Endothelial cell of umbilical vein (primary cell): Measurements from ENCODE around the gene PLEKHG3. TPM values are rescaled to one million over a fixed set of nuclear protein-coding genes. Genes with fewer than 3 reads are reported as not detected.

Experiments
- BruUV-seq: library from RNA; stranded (reverse); fragments of 400-500 nt; replicated peaks from 2 replicates; lab custom pipeline; 2021; lab: Mats Ljungman, UMichigan
- CTCF ChIA-PET: fragments of 300-600, 350-600 bp; sonication (Branson Sonifier 250); formaldehyde crosslinking; loops from one replicate; lab custom pipeline; 2021; ENCODE audit warnings: antibody characterized with exemption, inconsistent platforms; lab: Charles Lee
- POLR2A ChIA-PET: fragments of 300-600, 350-600 bp; sonication (Branson Sonifier 250); formaldehyde crosslinking; loops from one replicate; lab custom pipeline; 2021; ENCODE audit warnings: antibody characterized with exemption, inconsistent platforms; lab: Charles Lee
- DNase-seq: peaks from one replicate; pipeline ENCODE4 v3.0.0-alpha.2; 2011; ENCODE audit warnings: low read depth, low spot score
- FAIRE-seq: peaks from 2 replicates; lab custom pipeline; 2011; peaks lifted over from hg19 to GRCh38; lab: Jason Lieb, UNC
- H2AFZ ChIP-seq: 2 replicates; pipeline ENCODE4 v1.6.0; 2012; ENCODE audit warnings: low read depth, low read length, control low read depth, inconsistent platforms
- H3K27ac ChIP-seq: 2 replicates; pipeline ENCODE4 v1.5.1; 2011; ENCODE audit warnings: low read depth, mild to moderate bottlenecking, control low read depth, low read length, moderate library complexity; ENCODE audit not compliant: insufficient read depth
- H3K27me3 ChIP-seq, 2 experiments: 2 replicates each; pipeline versions ENCODE4 v1.6.0 to v1.6.1; 2011; ENCODE audit warnings: low read length in 2 of 2, mixed read lengths in 1 of 2; ENCODE audit not compliant: control insufficient read depth in 2 of 2, insufficient read depth in 2 of 2
- H3K36me3 ChIP-seq, 2 experiments: 2 replicates in 1 of 2; 3 replicates in 1 of 2; pipeline ENCODE4 v1.5.1; 2011; ENCODE audit warnings: low read length in 2 of 2, mild to moderate bottlenecking in 1 of 2, moderate library complexity in 1 of 2; ENCODE audit not compliant: control insufficient read depth in 2 of 2, insufficient read depth in 2 of 2; ENCODE audit errors: extremely low read depth in 1 of 2
- H3K4me1 ChIP-seq: 3 replicates; pipeline ENCODE4 v1.5.1; 2011; ENCODE audit warnings: mild to moderate bottlenecking, low read length; ENCODE audit not compliant: control insufficient read depth, insufficient read depth; ENCODE audit errors: extremely low read depth
- H3K4me2 ChIP-seq: 2 replicates; pipeline ENCODE4 v1.6.1; 2011; ENCODE audit warnings: low read length, control low read depth, mixed read lengths; ENCODE audit not compliant: insufficient read depth
- H3K4me3 ChIP-seq, 3 experiments: fragments of 200-600 bp in 1 of 3; sonication (generic), shearing (Covaris generic) in 1 of 3; replicated peaks in 1 of 3; 2 replicates each; pipeline ENCODE4 v1.5.1; 2011 to 2016; ENCODE audit warnings: control low read depth in 3 of 3, low read length in 3 of 3, mild to moderate bottlenecking in 2 of 3, inconsistent platforms in 1 of 3, low read depth in 1 of 3, moderate library complexity in 1 of 3; ENCODE audit not compliant: insufficient read depth in 1 of 3
- H3K79me2 ChIP-seq: 2 replicates; pipeline ENCODE4 v1.6.0; 2012; ENCODE audit warnings: low read length, inconsistent platforms; ENCODE audit not compliant: control insufficient read depth, insufficient read depth
- H3K9ac ChIP-seq: replicated peaks from 2 replicates; pipeline ENCODE3; 2011; ENCODE audit warnings: low read length, control low read depth; ENCODE audit not compliant: insufficient read depth; ENCODE audit errors: extremely low read depth
- H3K9me1 ChIP-seq: replicated peaks from 3 replicates; pipeline ENCODE4 v1.6.0; 2011; ENCODE audit warnings: mild to moderate bottlenecking, low read length; ENCODE audit not compliant: control insufficient read depth, insufficient read depth; ENCODE audit errors: extremely low read depth
- H3K9me3 ChIP-seq: replicated peaks from 2 replicates; pipeline ENCODE4 v1.5.1; 2012; ENCODE audit warnings: low read length, inconsistent platforms; ENCODE audit not compliant: control insufficient read depth, insufficient read depth
- H4K20me1 ChIP-seq: replicated peaks from 2 replicates; pipeline ENCODE3; 2011; ENCODE audit warnings: mild to moderate bottlenecking, low read length; ENCODE audit not compliant: control insufficient read depth, insufficient read depth; ENCODE audit errors: extremely low read depth
- CTCF ChIP-seq, 2 donors: IDR thresholded peaks; 1 replicate in 1 of 2; 2 replicates in 1 of 2; pipeline ENCODE4 v1.5.1; 2011; ENCODE audit warnings: low read length in 2 of 2, mild to moderate bottlenecking in 2 of 2, moderate library complexity in 2 of 2, control low read depth in 1 of 2, inconsistent platforms in 1 of 2, low read depth in 1 of 2; ENCODE audit not compliant: insufficient read depth in 1 of 2; ENCODE audit errors: extremely low read depth in 1 of 2
- EZH2 ChIP-seq: IDR thresholded peaks from 2 replicates; pipeline ENCODE4 v1.6.1; 2012; ENCODE audit warnings: borderline replicate concordance, low read depth, mild to moderate bottlenecking, moderate library complexity, low read length, inconsistent platforms; ENCODE audit not compliant: severe bottlenecking
- FOS ChIP-seq: IDR thresholded peaks from 2 replicates; pipeline ENCODE4 v1.6.1; 2011; ENCODE audit warnings: mild to moderate bottlenecking, low read length, moderate library complexity, borderline replicate concordance; ENCODE audit not compliant: insufficient read depth
- GATA2 ChIP-seq: IDR thresholded peaks from 2 replicates; pipeline ENCODE4 v1.7.0; 2011; ENCODE audit warnings: low read depth, mild to moderate bottlenecking, moderate library complexity, mixed read lengths, low read length; ENCODE audit not compliant: insufficient read length, insufficient read depth
- JUN ChIP-seq: IDR thresholded peaks from 2 replicates; pipeline ENCODE4 v1.6.1; 2011; ENCODE audit warnings: borderline replicate concordance, low read depth; ENCODE audit not compliant: insufficient read length, insufficient read depth
- MAX ChIP-seq: IDR thresholded peaks from 2 replicates; pipeline ENCODE4 v1.6.1; 2011; ENCODE audit not compliant: insufficient read depth, insufficient read length
- MYC ChIP-seq: IDR thresholded peaks from one replicate; pipeline ENCODE4 v1.6.1; 2011; ENCODE audit warnings: mild to moderate bottlenecking, low read depth, low read length
- POLR2A ChIP-seq: IDR thresholded peaks from 2 replicates; pipeline ENCODE4 v1.6.1; 2012; ENCODE audit warnings: low read depth, mild to moderate bottlenecking, control low read depth, low read length
- POLR2AphosphoS5 ChIP-seq: IDR thresholded peaks from 2 replicates; pipeline ENCODE4 v1.6.1; 2012; ENCODE audit warnings: low read depth, mild to moderate bottlenecking, control low read depth, low read length, moderate library complexity; ENCODE audit not compliant: insufficient read depth
- dilution Hi-C: fragments of 300-500 bp; cut with MboI; formaldehyde crosslinking; loops from one replicate; pipeline ENCODE4 v1.15.0; 2019; ENCODE audit warnings: low sequenced_read_pairs; ENCODE audit not compliant: extremely low pct_ligation_motif_present
- intact Hi-C: fragments of 100-400 bp; cut with micrococcal nuclease; formaldehyde crosslinking; loops from one replicate; pipeline ENCODE4 v1.10.0; 2022
- polyA plus RNA-seq, 4 experiments: library from polyadenylated mRNA; depleted of rRNA in 3 of 4; stranded (reverse) in 3 of 4; unstranded in 1 of 4; fragments of >200 nt; gene quantifications; 2 replicates each; pipeline versions ENCODE4 v1.2.1 to v1.2.3, GENCODE V29; 2011 to 2012; ENCODE audit warnings: missing spikeins in 1 of 4
- total RNA-seq: library from RNA; stranded (reverse); gene quantifications from 2 replicates; pipeline ENCODE4 v1.2.3, GENCODE V29; 2021

The PLEKHG3 gene
- total and polyA plus RNA-seq, 2 donors (not counting 3 experiments of a cell fraction or from before 2014, with no cell fraction given), result 6.6 to 8.0 TPM

GRCh38 chr14:64760146-64760755 is 56.0 kb downstream of the PLEKHG3 start:
- Histone ChIP-seq H3K9ac (no peak overlapping the region), H3K4me2 (no peak overlapping the region), H3K27me3 (peaks cover 0 to 2% of the 10 kb centered on the region in 2 experiments), H3K27ac (no peak overlapping the region), H3K4me1 (peaks cover 21% of the 10 kb centered on the region), H3K4me3 (no peak overlapping the region), H3K79me2 (no peaks in the 10 kb centered on the region), H2AFZ (no peak overlapping the region), H3K9me1 (no peaks in the 10 kb centered on the region), H4K20me1 (no peaks in the 10 kb centered on the region), H3K36me3 (no peaks in the 10 kb centered on the region), H3K9me3 (no peaks in the 10 kb centered on the region)
- peak; percentile 65 for FAIRE-seq
- CTCF ChIA-PET, result interaction anchor here (1.1 to 2.5 kb wide), 7 partner anchors 10 to 132 kb away, joined by 3 to 9 read pairs (median 6); no protein-coding TSS in a partner anchor
- intact Hi-C loops (loop anchor here (5.0 kb wide), 3 partner anchors 218 to 248 kb away; partner anchors contain the start of genes FNTB and HSPA2), dilution Hi-C loops (no loop called here)
- TF ChIP-seq EZH2 (no peak), CTCF (IDR thresholded peaks at IDR 0.05; ENCODE audit: extremely low read depth in 1 of 2, insufficient read depth in 1 of 2, low read depth in 1 of 2, low read length in 2 of 2) (peak; percentile 68 to 74)
- BruUV-seq, result no TSS peak
- DNase-seq, result peak; percentile 32
- POLR2A ChIA-PET, result no interaction called here

GRCh38 chr14:64760916-64761315 is 56.7 kb downstream of the PLEKHG3 start:
- DNase-seq (no peak), FAIRE-seq (no peak)
- Histone ChIP-seq H2AFZ (no peak overlapping the region), H3K4me1 (peaks cover 21% of the 10 kb centered on the region), H3K36me3 (no peaks in the 10 kb centered on the region), H3K9me3 (no peaks in the 10 kb centered on the region), H3K9me1 (no peaks in the 10 kb centered on the region), H3K27ac (no peak overlapping the region), H3K4me2 (no peak overlapping the region), H3K9ac (no peak overlapping the region), H3K4me3 (no peak overlapping the region), H3K27me3 (peaks cover 0 to 1% of the 10 kb centered on the region in 2 experiments), H4K20me1 (no peaks in the 10 kb centered on the region), H3K79me2 (no peaks in the 10 kb centered on the region)
- BruUV-seq, result no TSS peak
- ChIA-PET POLR2A (no interaction called here), CTCF (interaction anchor here (0.7 to 2.5 kb wide), 8 partner anchors 11 to 131 kb away, joined by 3 to 28 read pairs (median 6); no protein-coding TSS in a partner anchor)
- TF ChIP-seq FOS (no peak), JUN (no peak), CTCF (IDR thresholded peaks at IDR 0.05; ENCODE audit: extremely low read depth in 1 of 2, insufficient read depth in 1 of 2, low read depth in 1 of 2, low read length in 2 of 2) (no peak), MYC (no peak), MAX (no peak), POLR2A (no peak), EZH2 (no peak), GATA2 (no peak), POLR2AphosphoS5 (no peak)
- intact Hi-C loops, result loop anchor here (5.0 kb wide), 3 partner anchors 219 to 249 kb away; partner anchors contain the start of genes FNTB and HSPA2
- dilution Hi-C loops, result no loop called here
